GM21515 (cell line): ENCODE results near the gene CDK14.

ENCODE experiments used
- ATAC-seq: cut with Tn5 transposase; IDR thresholded peaks from one replicate; pipeline ENCODE4 v1.9.1; 2021; ENCODE audit not compliant: unreplicated experiment

Gene CDK14

DNA sequence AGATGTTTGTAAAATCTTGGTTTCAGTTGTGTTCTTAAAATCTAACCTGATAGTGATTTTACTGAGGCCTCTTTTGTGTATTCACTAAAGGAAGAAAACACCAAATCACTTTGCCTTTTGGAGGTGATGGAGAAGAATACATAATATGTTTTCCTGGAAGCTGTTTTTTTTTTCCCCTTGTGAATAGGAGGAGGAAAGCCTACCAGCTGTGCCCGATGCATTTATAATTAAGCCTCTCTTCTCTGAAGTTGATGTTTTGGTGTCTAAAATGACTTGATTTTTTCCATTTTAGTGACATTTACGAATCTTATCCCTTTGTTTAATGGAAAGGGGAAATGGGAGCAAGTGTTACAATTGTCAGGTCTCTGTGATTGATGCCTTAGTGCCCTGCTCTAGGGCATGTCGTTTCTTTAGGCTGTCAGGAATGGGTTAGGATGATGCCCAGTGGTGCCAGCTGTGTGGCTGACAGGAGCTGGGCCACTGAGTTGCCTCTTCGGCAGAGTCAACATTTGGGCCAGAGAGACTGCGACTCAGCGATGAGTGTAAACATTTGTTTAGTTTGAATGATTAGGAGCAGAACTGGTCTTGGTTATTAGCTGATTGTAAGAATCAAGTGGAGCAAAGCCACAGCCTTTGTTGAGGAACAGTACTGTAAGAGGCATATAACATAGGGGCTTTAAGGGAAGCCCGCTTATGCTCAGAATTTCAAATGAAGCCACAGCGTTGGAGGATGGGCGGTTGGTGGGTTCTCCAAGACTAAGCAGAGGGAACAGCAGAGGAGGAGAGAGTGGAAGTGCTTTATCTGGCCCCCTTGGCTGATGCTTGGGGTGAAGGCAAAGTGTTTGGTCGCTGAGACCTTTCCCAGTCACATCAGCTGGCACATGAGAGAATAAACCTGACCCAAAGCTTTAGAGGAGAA, 81.6 kb downstream of the CDK14 start:
- ATAC-seq, result no peak

DNA sequence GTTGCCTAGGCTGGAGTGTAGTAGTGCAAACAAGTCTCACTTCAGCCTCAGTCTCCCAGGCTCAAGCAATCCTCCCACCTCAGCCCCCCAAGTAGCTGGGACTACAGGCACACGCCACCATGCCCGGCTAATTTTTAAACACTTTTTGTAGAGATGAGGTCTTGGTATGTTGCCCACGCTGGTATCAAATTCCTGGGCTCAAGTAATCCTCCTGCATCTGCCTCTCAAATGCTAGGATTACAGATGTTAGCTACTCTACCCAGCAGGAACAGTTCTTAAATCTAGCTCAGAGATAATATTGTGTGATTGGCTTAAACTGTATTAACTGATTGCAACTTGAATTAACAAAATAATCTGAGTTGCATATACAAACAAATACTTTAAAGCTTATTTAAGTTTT, 82.9 kb downstream of the CDK14 start:
- no peak for ATAC-seq

DNA sequence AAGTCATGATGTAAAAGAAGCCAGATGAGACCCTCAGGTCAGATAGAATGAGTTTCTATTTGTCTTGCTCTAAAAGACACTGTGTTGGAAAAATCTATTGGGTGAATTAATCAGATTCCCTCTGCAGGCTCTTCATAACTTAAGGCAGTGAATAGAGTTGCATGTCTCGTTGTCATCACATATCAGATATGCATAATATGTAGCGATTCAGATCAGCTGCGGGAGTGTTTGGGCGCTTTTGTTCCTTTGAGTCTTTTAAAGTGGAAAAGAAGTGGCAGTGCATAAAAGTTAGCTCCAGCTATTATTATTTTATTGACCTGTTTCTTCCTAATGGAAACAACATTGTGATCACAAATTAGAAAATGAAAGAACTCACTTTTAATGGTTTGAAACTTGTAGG, 84.4 kb downstream of the CDK14 start:
- ATAC-seq, result no peak

DNA sequence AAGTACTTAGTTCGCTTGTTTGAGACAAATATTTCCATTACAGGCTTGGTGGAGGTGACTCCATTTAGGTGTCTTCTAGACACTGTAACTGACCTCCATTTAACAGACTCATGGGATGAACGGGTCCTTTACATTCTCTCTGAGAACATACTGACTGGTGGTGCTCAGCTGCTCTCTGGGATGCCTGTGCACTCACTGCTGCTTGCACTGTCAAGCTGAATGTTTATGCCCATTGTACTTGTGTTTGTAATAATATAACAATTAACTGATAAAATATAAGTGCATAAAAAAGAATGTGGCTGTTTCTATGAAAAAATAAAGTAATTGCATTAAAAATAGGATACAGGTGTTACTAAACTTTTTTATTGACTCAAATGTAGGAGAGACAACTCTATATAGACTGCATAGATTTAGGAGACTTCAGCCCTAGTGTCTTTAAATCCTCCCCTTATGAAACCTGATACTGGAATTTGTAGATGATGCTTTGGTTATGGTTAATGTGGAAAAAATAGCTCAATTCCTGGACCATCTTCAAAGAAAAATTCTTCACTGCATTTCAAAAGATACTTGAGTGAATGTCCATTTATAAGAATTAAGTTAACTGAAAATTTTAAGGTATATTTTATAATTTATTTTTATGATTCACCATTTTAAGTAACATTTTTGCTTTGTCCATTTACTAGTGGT, 85.4 kb downstream of the CDK14 start:
- ATAC-seq, result no peak

DNA sequence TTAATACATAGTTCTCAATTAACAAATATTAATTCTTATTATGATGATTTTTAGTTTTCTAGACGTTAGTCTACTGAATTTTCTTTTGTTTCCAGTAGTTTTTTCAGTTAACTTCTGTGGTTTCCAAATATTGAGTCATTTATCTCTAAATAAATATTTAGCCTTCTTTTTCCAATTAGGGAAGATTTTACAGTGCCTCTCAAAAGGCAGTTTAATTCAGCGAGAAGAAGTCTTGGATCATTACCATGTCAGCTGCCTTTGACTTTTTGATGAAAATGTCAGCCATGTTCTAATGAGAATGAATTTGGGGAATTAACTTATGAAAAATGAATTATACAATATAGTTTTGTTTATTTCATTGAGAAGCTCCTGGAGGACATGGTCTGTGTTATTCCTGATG, 90.0 kb downstream of the CDK14 start:
- ATAC-seq, result no peak

DNA sequence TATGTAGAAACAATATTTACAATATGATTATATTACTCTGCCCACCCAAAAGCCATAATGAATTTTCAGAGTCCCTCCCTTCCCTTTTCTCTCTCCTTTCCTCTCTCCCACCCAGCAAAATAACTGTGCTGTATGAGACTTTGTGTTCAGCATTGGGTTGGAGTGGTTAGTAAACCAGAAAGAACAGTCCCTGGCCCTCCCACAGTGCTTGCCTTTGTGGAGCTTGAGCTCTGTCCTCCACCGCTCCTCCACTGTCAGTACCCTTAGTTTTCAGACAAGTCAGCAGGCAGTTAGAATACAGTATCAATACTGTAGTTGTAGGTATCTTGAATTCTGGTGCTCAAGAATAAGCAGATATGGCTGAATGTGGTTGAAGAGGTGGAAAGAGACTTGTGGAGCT, 92.7 kb downstream of the CDK14 start:
- no peak for ATAC-seq

DNA sequence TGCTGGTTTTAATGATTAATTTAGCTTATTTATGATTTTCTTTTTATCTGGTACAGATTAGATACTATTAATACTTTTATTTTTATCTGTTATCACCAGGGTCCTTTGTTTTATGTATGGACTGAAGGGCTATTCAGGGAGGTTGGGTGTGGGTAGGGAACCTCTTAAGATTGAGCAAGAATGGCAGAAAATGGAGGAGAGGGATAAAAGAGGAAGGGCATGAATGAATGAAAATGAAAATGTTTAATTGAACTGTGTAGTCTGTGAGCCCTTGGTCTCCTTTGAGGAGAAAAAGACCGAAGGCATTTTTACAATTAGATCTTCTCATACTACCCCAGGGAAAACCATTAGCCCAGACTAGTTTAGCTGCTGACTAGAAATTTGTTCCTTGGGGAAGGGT, 93.1 kb downstream of the CDK14 start:
- no peak for ATAC-seq

DNA sequence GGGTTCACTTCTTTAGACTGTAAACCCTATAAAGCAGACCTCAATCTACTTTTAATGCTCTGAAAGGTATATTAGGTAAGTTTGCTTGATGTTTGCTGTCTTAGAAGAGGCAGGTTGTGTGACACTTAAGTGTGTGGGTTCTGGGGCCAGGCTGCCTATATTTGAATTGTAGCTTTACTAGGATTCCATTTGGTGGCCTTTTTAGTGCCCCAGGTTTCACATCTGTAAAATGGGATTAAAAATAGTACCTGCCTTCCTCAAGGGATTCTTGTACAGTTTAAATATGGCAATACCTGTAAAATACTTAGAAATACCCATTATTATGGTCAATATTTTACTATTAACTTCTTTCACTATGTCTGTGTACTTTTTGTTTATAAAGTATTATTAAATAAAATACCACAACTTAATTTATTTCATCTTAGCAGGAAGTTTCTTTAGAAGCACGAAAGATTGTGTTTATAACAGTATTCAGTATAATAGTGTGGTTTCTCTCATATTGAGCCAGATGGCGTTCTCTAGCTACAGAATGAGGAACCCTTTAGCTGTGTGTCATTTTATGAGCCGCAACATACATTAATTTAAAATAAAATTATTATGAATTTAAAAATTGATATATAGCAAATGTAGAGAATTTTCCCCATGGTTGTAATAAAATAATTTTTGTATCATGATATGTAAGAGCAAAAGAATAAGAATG, 94.2 kb downstream of the CDK14 start:
- ATAC-seq, result no peak

DNA sequence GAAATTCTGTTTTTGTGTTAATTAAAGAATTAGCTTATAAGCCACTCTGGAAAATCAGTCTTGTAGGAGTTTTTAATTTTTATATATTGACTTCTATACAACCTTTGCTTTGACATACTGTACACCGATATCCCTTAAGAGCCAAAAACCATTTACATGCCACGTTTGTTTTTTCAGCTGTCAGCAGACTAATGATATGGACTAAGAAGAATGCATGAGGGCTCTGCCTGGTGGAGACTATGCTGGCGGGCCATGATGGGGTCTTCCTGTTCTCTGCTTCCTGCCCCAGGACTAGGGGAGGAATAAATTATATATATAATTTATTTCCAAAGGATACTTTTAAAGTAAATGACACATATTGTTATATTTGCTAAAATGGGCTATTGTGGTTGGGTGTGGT, 96.3 kb downstream of the CDK14 start:
- ATAC-seq, result no peak

DNA sequence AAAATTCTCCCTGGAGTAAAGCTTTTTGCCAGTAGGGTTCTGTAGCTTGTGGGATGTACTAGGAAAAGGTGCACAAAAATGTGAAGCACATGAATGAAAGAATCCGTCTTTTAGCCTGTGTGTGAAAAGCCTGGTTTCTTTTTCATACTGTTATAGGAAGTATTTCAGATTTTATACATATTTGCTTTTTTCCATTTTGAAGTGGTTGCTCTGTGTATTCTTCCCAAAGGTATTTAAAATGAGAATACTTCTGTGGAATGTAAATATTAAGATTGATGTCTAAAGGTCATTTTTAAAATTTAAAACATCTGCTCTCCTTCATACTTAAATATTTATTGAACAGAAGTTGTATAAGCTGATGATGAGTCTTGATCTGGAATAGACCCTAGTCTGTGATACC, 96.8 kb downstream of the CDK14 start:
- ATAC-seq, result no peak

DNA sequence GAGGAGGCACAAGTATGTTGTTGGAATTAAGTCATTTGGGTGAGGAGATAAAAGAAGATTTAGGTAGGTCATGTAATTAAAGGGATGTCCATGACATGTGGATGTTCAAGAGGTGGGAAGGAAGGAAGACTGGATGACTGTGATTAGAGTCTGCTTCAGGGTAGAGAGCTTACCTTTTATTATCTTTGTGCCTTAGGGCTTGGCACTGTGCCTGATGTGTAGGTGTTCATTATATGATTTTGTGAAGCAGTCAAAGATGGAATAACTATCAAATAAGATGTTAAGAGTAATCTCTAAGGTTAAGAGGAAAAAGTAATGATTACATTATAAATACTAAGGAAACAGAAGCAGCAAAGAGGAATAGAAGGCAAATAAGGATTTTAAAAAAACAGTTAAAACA, 97.8 kb downstream of the CDK14 start:
- ATAC-seq, result no peak

DNA sequence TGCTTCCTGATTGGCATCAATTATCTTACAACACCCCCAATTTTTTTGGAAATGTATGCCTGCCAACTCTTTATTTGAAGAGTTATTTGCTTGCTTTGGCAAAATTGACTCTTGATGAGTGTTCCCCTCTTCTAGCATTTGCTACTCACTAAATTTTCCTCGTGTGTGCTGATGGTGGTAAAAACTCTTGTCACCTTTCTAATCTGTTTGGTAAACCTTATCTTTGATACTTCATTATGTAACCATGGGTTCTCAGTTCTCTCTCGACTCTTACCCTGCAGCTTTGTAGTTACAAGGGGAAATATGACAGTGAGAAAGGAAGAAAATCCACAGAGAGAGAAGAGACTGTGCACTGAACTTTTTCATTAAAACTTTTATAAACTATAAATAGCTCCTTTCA, 102.5 kb downstream of the CDK14 start:
- no peak for ATAC-seq

DNA sequence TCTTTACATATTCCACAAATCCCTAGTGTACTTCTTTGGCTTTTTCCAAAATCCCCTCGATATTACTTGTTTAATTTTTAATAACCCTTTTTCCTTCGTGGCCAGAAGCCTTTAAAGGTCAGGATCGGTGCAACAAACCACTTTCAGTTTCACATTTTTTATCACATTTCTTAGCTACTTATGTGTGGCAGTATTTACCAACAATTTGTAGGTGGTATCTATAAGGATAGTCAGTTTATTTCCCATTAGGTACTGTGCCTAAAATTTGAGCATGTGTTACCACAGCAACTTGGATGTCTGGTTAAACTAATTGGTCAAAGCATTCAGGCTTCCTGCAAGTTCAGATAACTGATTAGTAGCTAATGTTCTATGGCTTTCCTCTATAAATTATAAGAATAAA, 104.9 kb downstream of the CDK14 start:
- ATAC-seq, result no peak

DNA sequence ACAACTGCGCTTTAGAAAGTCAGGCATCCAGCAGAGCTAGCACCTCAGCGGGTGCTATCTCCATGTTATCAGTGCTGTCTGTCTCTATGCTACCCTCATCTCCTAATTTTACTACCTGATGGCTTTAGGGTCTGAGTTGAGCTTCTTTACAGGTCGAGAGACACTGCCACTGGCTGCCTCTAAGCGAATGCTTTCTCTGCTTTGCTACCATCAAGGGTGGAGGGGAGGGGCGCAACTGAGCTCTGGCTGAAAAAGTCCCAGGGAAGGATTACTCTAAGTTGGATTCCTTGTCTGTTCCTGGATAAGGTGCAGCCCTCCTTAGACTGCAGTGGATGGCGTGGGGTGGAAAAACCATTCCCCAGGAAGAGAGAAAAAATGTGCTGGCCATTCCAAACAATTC, 105.7 kb downstream of the CDK14 start:
- no peak for ATAC-seq

DNA sequence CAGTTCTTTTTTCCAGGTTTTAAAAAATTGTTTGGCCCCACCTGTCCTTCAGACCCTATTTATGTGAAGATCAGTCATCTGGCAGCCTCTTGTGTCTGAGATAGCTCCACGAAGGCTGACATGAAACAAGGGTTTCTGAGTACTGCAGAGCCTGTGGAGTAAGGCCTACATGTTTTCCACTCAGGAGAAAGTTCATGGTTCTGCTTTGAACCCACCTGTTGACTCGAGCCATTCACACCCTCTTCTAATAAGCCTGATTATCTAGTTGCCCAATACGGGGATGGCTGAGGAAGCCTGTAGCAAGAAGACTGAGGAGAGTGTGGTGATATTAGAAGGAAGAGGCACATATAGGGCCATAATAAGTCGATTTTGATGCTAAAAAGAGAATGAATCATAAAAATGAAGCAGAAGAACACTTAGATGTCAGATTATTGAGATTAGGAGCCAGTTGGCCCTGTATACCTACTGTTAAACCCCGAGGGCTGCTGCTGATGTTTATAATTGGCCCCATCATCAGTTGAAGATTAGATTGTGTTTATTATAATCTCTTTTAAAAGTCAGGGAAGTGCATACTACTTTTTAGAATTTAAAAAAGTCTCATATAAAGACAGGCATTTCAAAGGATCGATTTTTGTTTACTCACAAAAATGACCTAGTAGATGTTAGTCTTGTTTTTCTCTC, 109.4 kb downstream of the CDK14 start:
- no peak for ATAC-seq

DNA sequence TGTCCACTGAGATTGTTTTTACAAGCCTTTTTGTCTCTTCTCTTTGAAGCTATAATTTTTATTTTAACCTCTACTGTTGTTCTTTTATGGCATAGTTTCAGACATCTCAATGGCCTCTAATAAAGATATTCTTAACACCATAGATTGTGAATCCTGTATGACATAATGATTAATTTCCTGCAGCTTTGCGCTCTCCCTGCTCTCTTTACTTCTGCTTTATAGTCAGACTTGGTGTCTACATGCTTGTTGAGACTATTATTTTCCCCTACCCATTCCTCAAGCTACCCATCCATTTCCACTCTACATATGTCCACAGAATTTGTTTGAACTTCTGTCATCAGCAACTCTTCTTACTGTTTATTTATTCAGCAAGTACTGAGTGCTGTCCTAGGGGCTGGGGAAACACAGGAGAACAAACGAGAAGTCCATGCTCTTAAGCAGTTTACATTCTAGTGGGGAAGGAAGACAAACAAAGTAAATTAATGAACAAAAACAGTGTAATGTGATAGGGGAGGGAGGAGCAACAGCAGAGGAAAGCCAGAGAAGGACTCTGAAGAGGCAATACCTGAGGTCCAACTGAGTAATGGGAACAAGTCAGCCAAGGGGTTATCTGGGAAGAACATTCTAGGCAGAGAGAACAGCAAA, 110.1 kb downstream of the CDK14 start:
- ATAC-seq, result no peak

DNA sequence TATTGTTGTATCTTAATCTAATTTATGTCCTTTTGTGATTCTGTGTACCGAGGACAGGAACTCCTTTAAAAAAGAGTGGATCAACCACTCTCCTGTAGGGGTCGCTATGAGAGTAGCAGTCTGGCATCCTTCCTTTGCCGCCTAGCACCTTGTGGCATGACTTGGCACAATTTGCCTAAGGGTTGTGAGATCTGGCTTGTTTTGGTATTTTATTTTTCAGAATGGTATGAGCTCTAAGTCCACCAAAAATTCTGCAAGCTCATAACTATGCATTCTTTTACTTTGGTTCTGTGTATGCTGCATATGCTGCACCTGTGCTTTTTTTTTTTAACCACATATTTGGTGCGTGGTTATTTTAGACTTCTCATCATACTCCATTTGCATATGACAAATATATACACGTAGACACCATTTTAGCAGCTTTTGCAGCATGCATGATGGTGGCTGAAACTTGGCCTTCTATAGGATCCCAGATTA, 112.8 kb downstream of the CDK14 start:
- peak; percentile 71 for ATAC-seq

DNA sequence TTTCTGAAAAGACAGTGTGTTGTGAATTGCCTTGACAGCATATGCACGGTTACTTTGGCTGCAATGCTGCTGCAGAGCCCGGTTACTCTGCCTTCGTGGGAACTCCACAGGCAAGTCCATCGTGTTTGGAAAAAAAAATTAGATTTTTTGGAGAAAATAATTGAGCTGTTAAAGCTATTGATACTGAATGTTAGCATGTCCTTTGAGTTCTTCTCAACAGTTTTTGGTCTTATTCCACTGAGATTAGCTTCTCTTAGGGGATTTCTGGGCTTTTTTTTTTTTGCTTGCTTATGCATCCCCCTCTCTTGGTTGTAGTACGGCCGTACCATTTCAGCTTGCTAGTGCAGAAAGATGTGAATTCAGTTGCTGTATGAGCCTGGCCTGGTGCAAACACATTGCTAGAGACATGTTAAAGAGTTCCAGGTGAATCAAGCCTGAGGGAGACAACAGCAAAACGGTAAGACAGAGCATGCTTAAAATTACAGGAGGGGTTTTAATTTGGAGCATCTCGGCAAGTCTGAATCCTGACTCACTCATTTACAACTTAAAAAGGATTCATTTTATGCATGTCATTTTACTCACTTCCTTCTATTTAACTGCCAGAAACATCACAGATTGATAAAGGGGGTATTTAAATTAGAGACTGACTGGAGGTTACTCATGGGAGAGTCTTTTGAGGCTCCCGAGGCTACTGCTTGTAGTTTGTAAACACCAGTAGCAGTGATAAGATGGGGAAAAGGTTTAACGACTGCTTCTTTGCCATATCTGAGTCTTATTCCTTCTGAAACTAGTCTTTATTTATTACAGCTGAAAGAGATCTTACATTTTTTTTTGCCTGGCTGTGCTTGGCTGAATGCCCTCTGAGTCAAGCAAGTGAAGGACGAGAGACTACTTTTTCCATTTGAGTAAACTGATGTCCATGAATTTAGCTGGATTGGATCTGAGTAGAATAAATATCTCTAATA, 113.7 kb downstream of the CDK14 start:
- peak; percentile 31 for ATAC-seq

DNA sequence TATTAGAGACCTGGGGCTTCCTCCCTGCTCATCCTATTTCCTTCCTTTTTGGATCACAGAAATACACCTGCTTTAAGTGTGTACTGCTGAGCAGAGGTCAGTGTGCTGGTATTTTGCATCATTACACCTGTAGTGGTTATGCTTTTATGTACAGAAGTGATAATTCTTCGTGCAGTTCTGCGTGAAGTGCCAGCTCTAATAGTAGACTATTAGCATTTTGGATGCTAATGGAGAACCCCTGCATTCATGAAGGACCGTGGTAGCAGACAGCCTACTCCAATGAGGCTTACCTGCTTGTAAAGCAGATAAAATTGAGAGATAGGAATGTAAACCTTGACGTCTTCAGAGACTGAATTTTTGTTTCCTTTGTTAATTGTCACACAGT, 114.3 kb downstream of the CDK14 start:
- ATAC-seq, result peak; percentile 2

DNA sequence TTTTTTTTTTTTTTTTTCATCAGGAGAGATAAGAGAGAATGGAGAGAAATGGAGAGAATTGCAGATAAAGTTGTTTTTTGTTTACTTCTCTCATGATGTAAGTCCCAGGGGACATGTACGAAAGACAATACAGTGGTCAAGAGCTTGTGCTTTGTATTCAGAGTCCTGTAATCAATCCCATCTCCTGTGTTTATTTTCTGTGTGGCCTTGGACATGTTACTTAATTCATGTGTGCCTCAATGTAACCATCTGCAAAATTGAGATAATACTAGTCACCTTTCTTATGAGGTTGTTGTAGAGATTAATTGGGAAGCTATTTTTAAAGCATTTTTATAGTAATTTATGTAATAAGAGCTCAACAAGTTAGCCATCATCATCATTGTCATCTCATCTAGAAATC, 117.5 kb downstream of the CDK14 start:
- ATAC-seq, result no peak
